Upper lobe of right lung (tissue), 1 donor: ENCODE data around the gene NCOA6. TPM values are rescaled to one million over a fixed set of nuclear protein-coding genes. Genes with fewer than 3 reads are reported as not detected.
"Not testable (repeated sequence)": the region's sequence is repeated elsewhere in the genome, so short reads cannot be mapped to it uniquely, and the experiment has no call there.

Source experiments
- ATAC-seq: fragments of 200-7000 bp; cut with Tn5 transposase; one replicate; pipeline ENCODE4 v1.9.1; 2020; ENCODE audit warnings: mild to moderate bottlenecking, moderate library complexity
- DNase-seq: peaks from one replicate; pipeline ENCODE4 v3.0.0-alpha.2; 2020
- H3K27ac ChIP-seq: fragments of 200-600 bp; one replicate; pipeline ENCODE4 v1.8.0; 2022
- H3K27me3 ChIP-seq: fragments of 200-600 bp; one replicate; pipeline ENCODE4 v1.8.0; 2022; ENCODE audit warnings: mild to moderate bottlenecking
- H3K36me3 ChIP-seq: fragments of 200-600 bp; one replicate; pipeline ENCODE4 v1.8.0; 2022
- H3K4me1 ChIP-seq: fragments of 200-600 bp; one replicate; pipeline ENCODE4 v1.8.0; 2022
- H3K4me3 ChIP-seq: fragments of 200-600 bp; one replicate; pipeline ENCODE4 v1.8.0; 2022; ENCODE audit warnings: mild to moderate bottlenecking
- H3K9me3 ChIP-seq: fragments of 200-600 bp; one replicate; pipeline ENCODE4 v1.8.0; 2022
- intact Hi-C: fragments of 100-400 bp; cut with DNase I; formaldehyde crosslinking; loops from one replicate; pipeline ENCODE4 v1.11.0; 2022
- total RNA-seq: library from RNA; stranded (reverse); fragmentation: NEBNext Ultra II Directional; extraction: Animal tissue kit (Norgen Biotek cat#: 25700); gene quantifications from one replicate; pipeline ENCODE4 v1.2.1, GENCODE V29; 2021
- TF ChIP-seq, protein P1 (sequence below): fragments of 200-600 bp; IDR thresholded peaks from one replicate; pipeline ENCODE4 v1.8.0; 2022; ENCODE audit warnings: antibody characterized with exemption
- donor health status: DM: no; HTN: yes; CAD: no; lungs with severe emphysema.

NCOA6 gene
- total RNA-seq, 1 donor from 2014 or later = 27.8 TPM

DNA sequence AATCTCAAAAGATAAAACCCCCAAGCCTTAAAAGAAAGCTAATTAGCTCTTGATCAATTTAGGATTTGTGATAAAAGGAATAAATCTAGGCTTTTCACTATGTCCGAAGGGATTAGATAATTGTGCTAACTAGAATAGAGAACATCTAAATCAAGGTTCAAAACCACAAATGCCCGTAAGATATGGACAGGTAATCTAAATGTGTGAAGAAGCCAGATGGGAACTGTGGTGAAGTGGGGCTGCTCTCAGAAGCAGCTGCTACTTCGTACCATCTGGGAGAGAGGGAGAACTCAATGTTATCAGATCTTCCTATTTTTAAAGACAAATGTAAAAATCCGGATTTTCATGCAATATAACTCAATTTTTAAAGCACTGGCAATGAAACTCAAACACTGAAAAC, 44.2 kb downstream of the NCOA6 start:
- H3K27me3 ChIP-seq = no peaks in the 10 kb centered on the region

DNA sequence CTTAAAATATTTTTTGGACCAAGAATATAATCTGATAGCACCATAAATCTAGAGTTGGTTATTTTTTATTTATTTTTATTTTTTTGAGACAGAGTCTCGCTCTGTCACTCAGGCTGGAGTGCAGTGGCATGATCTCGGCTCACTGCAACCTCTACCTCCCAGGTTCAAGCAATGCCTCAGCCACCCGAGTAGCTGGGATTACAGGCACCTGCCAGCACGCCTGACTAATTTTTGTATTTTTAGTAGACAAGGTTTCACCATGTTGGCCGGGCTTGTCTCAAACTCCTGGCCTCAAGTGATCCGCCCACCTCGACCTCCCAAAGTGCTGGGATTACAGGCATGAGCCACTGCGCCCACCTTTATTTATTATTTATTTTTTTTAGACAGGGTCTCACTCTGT, 45.2 kb downstream of the NCOA6 start:
- H3K27ac ChIP-seq, DNase-seq, H3K4me3 ChIP-seq, intact Hi-C loops, ATAC-seq, H3K4me1 ChIP-seq, H3K27me3 ChIP-seq, H3K9me3 ChIP-seq: not testable (repeated sequence)
- H3K36me3 ChIP-seq = peaks cover 51% of the 10 kb centered on the region

More for the DNA sequence above, 44.2 kb downstream of the NCOA6 start:
- Histone ChIP-seq H3K36me3 (peaks cover 41% of the 10 kb centered on the region), H3K9me3 (no peaks in the 10 kb centered on the region), H3K27ac (no peak overlapping the region), H3K4me1 (no peaks in the 10 kb centered on the region), H3K4me3 (no peak overlapping the region)
- intact Hi-C loops = no loop called here
- TF ChIP-seq, protein P1, sequence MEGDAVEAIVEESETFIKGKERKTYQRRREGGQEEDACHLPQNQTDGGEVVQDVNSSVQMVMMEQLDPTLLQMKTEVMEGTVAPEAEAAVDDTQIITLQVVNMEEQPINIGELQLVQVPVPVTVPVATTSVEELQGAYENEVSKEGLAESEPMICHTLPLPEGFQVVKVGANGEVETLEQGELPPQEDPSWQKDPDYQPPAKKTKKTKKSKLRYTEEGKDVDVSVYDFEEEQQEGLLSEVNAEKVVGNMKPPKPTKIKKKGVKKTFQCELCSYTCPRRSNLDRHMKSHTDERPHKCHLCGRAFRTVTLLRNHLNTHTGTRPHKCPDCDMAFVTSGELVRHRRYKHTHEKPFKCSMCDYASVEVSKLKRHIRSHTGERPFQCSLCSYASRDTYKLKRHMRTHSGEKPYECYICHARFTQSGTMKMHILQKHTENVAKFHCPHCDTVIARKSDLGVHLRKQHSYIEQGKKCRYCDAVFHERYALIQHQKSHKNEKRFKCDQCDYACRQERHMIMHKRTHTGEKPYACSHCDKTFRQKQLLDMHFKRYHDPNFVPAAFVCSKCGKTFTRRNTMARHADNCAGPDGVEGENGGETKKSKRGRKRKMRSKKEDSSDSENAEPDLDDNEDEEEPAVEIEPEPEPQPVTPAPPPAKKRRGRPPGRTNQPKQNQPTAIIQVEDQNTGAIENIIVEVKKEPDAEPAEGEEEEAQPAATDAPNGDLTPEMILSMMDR = no peak
- ATAC-seq = no peak
- no peak for DNase-seq

DNA sequence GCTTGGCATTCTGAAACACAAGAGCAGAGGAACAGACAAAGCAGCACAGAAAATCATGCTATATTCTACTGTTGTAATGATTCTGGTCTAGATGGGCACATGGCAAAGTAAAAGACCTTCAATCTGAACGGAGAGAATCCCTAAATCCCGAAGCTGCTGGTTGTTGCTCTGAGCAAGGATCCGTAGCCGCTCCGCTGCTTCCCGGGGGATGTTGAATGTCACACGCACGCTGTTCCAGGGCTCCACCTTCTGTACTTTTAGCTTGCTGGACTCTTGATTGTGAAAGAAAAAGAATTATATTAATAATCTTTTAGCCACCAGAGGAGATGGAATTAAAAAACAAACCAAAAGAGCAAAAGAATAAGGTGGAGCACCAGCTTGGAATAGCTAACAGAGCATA, 49.3 kb downstream of the NCOA6 start:
- ATAC-seq (no peak), DNase-seq (no peak)
- intact Hi-C loops = no loop called here
- Histone ChIP-seq H3K9me3 (no peaks in the 10 kb centered on the region), H3K4me3 (no peak overlapping the region), H3K27ac (no peak overlapping the region), H3K4me1 (no peaks in the 10 kb centered on the region), H3K27me3 (no peaks in the 10 kb centered on the region), H3K36me3 (peaks cover 70% of the 10 kb centered on the region)
- TF ChIP-seq, protein P1 = no peak

DNA sequence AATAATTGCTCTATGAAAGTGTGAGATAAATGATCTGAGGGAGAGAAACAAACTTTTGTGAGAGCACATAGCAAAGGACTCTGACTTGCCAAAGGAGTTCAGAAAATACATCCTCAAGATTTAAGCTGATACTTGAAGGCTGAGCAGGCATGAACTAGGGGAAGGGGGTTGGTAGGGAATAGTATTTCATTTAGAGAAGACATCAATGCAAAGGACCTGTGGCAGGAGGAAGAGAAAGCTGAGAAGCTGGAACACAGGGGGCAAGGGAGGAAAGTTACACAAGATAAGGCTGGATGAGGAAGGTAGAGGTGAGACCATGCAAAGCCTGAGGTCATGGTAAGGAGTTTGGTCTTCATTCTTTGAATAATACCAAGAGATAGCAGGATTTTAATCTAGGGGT, 50.6 kb downstream of the NCOA6 start:
- ATAC-seq (no peak), DNase-seq (no peak)
- H3K4me3 ChIP-seq = no peak overlapping the region
- peaks cover 68% of the 10 kb centered on the region for H3K36me3 ChIP-seq
- intact Hi-C loops = no loop called here
- no peak overlapping the region for H3K27ac ChIP-seq
- no peaks in the 10 kb centered on the region for H3K27me3 ChIP-seq
- H3K9me3 ChIP-seq = no peaks in the 10 kb centered on the region
- TF ChIP-seq, protein P1 = no peak
- no peaks in the 10 kb centered on the region for H3K4me1 ChIP-seq

DNA sequence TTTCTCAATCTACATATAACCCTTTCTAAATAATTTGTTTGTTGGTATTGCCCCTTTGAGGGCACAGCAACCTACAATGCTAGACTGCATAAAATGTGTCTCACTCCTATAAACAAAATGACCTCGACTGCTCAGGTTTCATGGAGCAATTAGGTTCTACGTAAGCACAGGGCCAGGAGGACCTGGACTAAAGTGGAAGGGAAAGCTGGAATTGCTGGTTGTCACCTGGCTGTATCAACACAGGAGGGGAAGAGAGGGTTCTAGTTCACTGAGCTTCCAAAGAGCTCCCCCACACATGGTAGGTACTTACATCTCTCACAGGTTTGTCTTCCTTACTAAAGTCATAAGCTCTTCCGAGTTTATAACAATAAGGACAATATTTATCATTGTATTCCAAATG, 51.0 kb downstream of the NCOA6 start:
- no peak overlapping the region for H3K4me3 ChIP-seq
- no peak for ATAC-seq
- no peaks in the 10 kb centered on the region for H3K27me3 ChIP-seq
- intact Hi-C loops = no loop called here
- no peak overlapping the region for H3K27ac ChIP-seq
- no peaks in the 10 kb centered on the region for H3K4me1 ChIP-seq
- no peak for DNase-seq
- H3K36me3 ChIP-seq = peaks cover 63% of the 10 kb centered on the region
- H3K9me3 ChIP-seq = no peaks in the 10 kb centered on the region
- TF ChIP-seq, protein P1 = no peak

DNA sequence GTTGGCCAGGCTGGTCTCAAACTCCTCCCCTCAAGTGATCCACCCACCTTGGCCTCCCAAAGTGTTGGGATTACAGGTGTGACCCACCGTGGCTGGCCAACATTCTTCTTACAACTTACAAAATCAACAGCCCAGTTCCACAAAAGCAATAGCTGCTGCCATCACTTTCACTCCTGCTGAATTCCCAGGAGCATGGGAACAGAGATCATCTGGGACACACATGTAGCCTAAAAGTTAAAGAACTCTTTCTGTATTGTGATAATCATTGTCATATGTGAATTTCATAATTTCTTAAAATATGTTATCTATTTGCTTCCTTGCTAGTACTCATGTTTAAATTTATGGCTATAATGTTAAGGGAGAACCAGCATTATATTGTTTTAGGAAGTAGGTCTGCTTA, 51.7 kb downstream of the NCOA6 start:
- Histone ChIP-seq H3K4me1 (no peaks in the 10 kb centered on the region), H3K9me3 (no peaks in the 10 kb centered on the region), H3K36me3 (peaks cover 57% of the 10 kb centered on the region), H3K27me3 (no peaks in the 10 kb centered on the region), H3K27ac (no peak overlapping the region), H3K4me3 (no peak overlapping the region)
- intact Hi-C loops = no loop called here
- ATAC-seq = no peak
- no peak for DNase-seq
- TF ChIP-seq, protein P1 = no peak
